Breast epithelium (tissue), 3 donors: Measurements from ENCODE around the gene CARM1.

Experiments
- POLR2A ChIP-seq: fragments of 450-650 bp; IDR thresholded peaks from one replicate; pipeline ENCODE4 v1.6.1; 2016; ENCODE audit warnings: antibody characterized with exemption, mild to moderate bottlenecking, moderate library complexity
- POLR2AphosphoS5 ChIP-seq, 3 donors: sonication (generic); formaldehyde crosslinking; IDR thresholded peaks; one replicate each; pipeline ENCODE4 v1.6.1; 2017; ENCODE audit warnings: antibody characterized with exemption in 3 of 3
- TF ChIP-seq, protein P1 (sequence below), 3 donors: fragments of 450-650 bp; IDR thresholded peaks; one replicate each; pipeline ENCODE4 v1.5.1; 2016 to 2017; ENCODE audit warnings: antibody characterized with exemption in 3 of 3, mild to moderate bottlenecking in 3 of 3, moderate library complexity in 3 of 3

DNA sequence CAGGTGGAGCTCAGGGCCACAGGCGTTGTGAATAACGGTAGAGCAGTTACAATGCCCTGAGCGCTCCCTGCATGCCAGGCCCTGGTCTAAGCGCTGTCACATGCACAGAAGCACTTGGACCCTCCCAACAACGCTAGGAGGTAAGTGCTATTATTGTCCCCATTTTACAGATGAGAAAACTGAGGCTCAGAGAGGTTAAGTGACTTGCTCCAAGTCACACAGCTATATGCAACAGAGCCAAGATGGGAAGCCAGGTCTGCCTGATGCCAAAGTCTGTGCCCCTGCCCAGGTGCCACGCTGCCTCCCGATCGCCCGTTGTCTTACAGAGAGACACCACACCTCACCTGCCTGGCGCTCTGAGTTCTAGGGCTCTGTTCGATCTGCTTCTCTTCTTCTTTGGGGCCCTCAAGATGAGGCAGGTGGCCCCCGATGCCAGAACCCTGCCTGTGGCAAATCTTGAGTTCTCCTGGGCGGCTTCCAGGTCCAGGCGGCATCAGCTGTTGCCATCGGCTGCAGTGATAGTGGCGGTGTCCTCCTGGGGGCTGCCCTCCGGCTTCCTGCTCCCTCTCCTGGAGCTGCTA, 37.1 kb downstream of the CARM1 start:
- TF ChIP-seq, protein P1, sequence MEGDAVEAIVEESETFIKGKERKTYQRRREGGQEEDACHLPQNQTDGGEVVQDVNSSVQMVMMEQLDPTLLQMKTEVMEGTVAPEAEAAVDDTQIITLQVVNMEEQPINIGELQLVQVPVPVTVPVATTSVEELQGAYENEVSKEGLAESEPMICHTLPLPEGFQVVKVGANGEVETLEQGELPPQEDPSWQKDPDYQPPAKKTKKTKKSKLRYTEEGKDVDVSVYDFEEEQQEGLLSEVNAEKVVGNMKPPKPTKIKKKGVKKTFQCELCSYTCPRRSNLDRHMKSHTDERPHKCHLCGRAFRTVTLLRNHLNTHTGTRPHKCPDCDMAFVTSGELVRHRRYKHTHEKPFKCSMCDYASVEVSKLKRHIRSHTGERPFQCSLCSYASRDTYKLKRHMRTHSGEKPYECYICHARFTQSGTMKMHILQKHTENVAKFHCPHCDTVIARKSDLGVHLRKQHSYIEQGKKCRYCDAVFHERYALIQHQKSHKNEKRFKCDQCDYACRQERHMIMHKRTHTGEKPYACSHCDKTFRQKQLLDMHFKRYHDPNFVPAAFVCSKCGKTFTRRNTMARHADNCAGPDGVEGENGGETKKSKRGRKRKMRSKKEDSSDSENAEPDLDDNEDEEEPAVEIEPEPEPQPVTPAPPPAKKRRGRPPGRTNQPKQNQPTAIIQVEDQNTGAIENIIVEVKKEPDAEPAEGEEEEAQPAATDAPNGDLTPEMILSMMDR (IDR thresholded peaks at IDR 0.05) = no peak
- TF ChIP-seq POLR2A (no peak), POLR2AphosphoS5 (IDR thresholded peaks at IDR 0.05) (no peak)
